Loucy (cell line): Measurements from ENCODE around the gene TECRL.

ENCODE experiments used
- H2AFZ ChIP-seq: fragments of 200-600 bp; sonication (generic); 2 replicates; pipeline ENCODE4 v1.6.0; 2016; ENCODE audit warnings: antibody characterized with exemption, mild to moderate bottlenecking, low read length, moderate library complexity
- H3F3A ChIP-seq: fragments of 200-600 bp; 2 replicates; pipeline ENCODE4 v1.6.0; 2016; ENCODE audit warnings: antibody characterized with exemption, low read depth, mild to moderate bottlenecking
- H3K27me3 ChIP-seq: fragments of 200-600 bp; sonication (generic); 2 replicates; pipeline ENCODE4 v1.6.1; 2014; ENCODE audit warnings: low read length, mild to moderate bottlenecking; ENCODE audit not compliant: insufficient read depth, poor library complexity, severe bottlenecking
- H3K36me3 ChIP-seq: fragments of 200-600 bp; sonication (generic); 2 replicates; pipeline ENCODE4 v1.6.1; 2016; ENCODE audit warnings: low read length; ENCODE audit not compliant: insufficient read depth
- H3K4me1 ChIP-seq: fragments of 200-600 bp; sonication (generic); 2 replicates; pipeline ENCODE4 v1.5.1; 2014; ENCODE audit warnings: low read length, mild to moderate bottlenecking; ENCODE audit not compliant: insufficient read depth, poor library complexity, severe bottlenecking
- H3K4me2 ChIP-seq: fragments of 200-600 bp; sonication (generic); 2 replicates; pipeline ENCODE4 v1.6.0; 2014; ENCODE audit warnings: antibody characterized with exemption, low read length, low read depth, mild to moderate bottlenecking; ENCODE audit not compliant: poor library complexity, severe bottlenecking
- H3K4me3 ChIP-seq: fragments of 200-600 bp; sonication (generic); 2 replicates; pipeline ENCODE4 v1.5.1; 2014; ENCODE audit warnings: low read length, mild to moderate bottlenecking, mixed read lengths; ENCODE audit not compliant: poor library complexity, severe bottlenecking
- H3K79me2 ChIP-seq: fragments of 200-600 bp; sonication (generic); 2 replicates; pipeline ENCODE4 v1.6.1; 2014; ENCODE audit warnings: low read length; ENCODE audit not compliant: insufficient read depth
- H3K9ac ChIP-seq: fragments of 200-600 bp; sonication (generic); 2 replicates; pipeline ENCODE4 v1.6.0; 2014; ENCODE audit warnings: mild to moderate bottlenecking, low read depth, low read length, moderate library complexity; ENCODE audit not compliant: poor library complexity, severe bottlenecking
- H3K9me2 ChIP-seq: fragments of 200-600 bp; sonication (generic); replicated peaks from 2 replicates; pipeline ENCODE4 v1.6.1; 2016; ENCODE audit warnings: low read depth, low read length, mixed read lengths
- H3K9me3 ChIP-seq: fragments of 200-600 bp; sonication (generic); 2 replicates; pipeline ENCODE4 v1.6.1; 2014; ENCODE audit warnings: mild to moderate bottlenecking, antibody characterized with exemption, low read length, low read depth; ENCODE audit not compliant: insufficient read depth
- H4K20me1 ChIP-seq: fragments of 200-600 bp; sonication (generic); 2 replicates; pipeline ENCODE4 v1.6.0; 2014; ENCODE audit warnings: antibody characterized with exemption, low read length, mild to moderate bottlenecking; ENCODE audit not compliant: insufficient read depth, poor library complexity, severe bottlenecking
- EZH2phosphoT487 ChIP-seq: fragments of 200-600 bp; IDR thresholded peaks from 2 replicates; pipeline ENCODE4 v1.6.1; 2018; ENCODE audit warnings: antibody characterized with exemption, mild to moderate bottlenecking, moderate library complexity, borderline replicate concordance
- TF ChIP-seq, protein P1 (sequence below): fragments of 200-600 bp; sonication (generic); conservative IDR thresholded peaks from 2 replicates; pipeline ENCODE4 v1.5.1; 2014; ENCODE audit warnings: mild to moderate bottlenecking, antibody characterized with exemption, low read length

TECRL gene

DNA sequence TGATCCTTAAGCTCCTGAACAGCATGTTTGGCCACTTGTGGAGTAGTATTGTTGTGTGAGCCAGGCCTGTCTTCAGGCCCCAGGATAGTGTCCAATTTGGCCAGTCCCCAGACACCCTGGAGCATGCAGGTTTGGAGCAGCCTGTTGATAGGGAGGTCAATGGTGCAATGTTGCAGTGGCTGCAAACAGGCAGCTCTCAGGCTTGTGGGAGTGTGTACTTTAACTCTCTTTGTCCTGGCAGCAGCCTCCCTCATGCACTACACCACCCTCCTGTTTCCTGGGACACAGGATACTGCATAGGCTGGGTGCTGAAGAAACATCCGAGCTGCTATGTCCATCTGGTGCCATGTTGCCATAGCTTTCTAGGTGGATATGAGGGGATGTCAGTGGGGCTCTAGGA, 24.0 kb downstream of the TECRL start:
- Histone ChIP-seq H3K27me3 (no peaks in the 10 kb centered on the region), H3K4me1 (no peaks in the 10 kb centered on the region), H3K4me2 (no peak overlapping the region), H3K9ac (no peak overlapping the region), H3K36me3 (no peaks in the 10 kb centered on the region), H3F3A (no peaks in the 10 kb centered on the region), H3K79me2 (no peaks in the 10 kb centered on the region), H2AFZ (no peak overlapping the region), H3K4me3 (no peak overlapping the region), H3K9me2 (no peaks in the 10 kb centered on the region), H3K9me3 (no peaks in the 10 kb centered on the region), H4K20me1 (no peaks in the 10 kb centered on the region)
- no peak for TF ChIP-seq EZH2phosphoT487
- TF ChIP-seq, protein P1, sequence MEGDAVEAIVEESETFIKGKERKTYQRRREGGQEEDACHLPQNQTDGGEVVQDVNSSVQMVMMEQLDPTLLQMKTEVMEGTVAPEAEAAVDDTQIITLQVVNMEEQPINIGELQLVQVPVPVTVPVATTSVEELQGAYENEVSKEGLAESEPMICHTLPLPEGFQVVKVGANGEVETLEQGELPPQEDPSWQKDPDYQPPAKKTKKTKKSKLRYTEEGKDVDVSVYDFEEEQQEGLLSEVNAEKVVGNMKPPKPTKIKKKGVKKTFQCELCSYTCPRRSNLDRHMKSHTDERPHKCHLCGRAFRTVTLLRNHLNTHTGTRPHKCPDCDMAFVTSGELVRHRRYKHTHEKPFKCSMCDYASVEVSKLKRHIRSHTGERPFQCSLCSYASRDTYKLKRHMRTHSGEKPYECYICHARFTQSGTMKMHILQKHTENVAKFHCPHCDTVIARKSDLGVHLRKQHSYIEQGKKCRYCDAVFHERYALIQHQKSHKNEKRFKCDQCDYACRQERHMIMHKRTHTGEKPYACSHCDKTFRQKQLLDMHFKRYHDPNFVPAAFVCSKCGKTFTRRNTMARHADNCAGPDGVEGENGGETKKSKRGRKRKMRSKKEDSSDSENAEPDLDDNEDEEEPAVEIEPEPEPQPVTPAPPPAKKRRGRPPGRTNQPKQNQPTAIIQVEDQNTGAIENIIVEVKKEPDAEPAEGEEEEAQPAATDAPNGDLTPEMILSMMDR, result no peak

DNA sequence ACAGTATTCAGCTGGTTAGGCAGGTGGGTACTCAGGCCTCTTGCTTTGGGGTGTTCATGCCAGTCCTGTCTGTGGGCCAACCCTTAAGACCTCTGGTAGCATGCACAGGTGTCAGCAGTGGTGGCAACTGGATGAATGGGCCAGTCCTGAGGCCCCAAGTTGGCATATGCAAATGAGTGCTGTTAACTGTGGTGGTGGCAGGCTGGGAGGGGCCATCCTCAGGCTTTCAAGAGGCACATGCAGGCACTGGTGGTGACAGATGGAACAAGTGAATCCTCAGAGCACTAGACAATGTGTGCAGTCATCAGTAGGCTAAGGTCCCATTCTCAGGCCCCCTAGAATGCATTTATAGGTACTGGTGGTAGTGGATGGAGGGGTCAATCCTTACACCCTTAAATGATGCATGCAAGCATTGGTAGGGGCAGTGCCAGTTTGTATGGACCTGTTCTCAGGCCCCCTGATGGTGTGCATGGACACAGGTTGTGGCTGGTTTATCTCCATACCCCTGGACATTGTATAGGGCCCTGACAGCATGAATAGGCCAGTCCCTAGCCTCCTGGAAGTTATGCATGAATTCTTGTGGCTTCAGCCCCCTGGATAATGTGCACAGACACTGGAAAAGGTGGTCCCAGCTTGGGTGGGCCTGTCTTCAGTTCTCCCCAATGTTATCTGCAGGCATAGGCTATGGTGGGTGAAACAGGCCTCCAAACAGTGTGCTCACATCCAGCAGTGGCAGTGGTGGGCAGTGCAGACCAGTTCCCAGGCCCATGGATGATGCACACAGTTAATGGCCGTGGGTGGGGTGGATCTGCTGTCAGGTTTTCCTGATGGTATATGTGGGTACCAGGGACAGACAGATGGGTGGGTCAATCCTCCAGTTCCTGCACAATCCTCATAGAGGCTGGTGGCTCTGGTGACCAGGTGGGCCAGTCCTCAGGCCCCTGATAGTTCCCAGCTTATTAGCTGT, 24.7 kb downstream of the TECRL start:
- Histone ChIP-seq H3K36me3 (no peaks in the 10 kb centered on the region), H3K9ac (no peak overlapping the region), H3K9me2 (no peaks in the 10 kb centered on the region), H3K4me2 (no peak overlapping the region), H3F3A (no peaks in the 10 kb centered on the region), H2AFZ (no peak overlapping the region), H3K27me3 (no peaks in the 10 kb centered on the region), H3K9me3 (no peaks in the 10 kb centered on the region), H3K4me1 (no peaks in the 10 kb centered on the region), H4K20me1 (no peaks in the 10 kb centered on the region), H3K4me3 (no peak overlapping the region), H3K79me2 (no peaks in the 10 kb centered on the region)
- no peak for TF ChIP-seq EZH2phosphoT487
- TF ChIP-seq, protein P1, result no peak

DNA sequence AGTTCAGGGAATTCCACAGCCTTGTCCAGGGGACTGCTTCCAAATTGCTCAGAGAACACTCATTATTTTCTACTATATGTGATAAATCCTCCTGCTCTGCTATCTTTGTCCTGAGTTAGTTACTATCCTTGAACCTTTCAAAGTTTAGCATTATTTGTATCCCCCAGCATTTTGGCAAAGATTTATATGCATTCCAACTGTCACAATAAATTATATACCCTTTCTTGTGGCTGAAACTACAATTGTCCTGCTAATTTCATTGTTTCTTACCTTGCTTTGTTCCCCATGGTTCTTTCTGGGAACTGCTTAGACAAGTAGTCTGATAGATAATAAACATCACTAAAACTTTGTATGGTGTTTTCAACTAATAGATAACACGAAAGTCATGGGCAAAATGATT, 40.5 kb downstream of the TECRL start:
- H3K27me3 ChIP-seq, result no peaks in the 10 kb centered on the region
- H3K36me3 ChIP-seq, result no peaks in the 10 kb centered on the region
- no peaks in the 10 kb centered on the region for H3K9me3 ChIP-seq
- no peak overlapping the region for H3K4me3 ChIP-seq
- H3K79me2 ChIP-seq, result no peaks in the 10 kb centered on the region
- TF ChIP-seq, protein P1, result no peak
- TF ChIP-seq EZH2phosphoT487, result no peak
- no peaks in the 10 kb centered on the region for H3F3A ChIP-seq
- no peak overlapping the region for H3K9ac ChIP-seq
- no peaks in the 10 kb centered on the region for H3K9me2 ChIP-seq
- H3K4me2 ChIP-seq, result no peak overlapping the region
- H2AFZ ChIP-seq, result no peak overlapping the region
- no peaks in the 10 kb centered on the region for H4K20me1 ChIP-seq
- no peaks in the 10 kb centered on the region for H3K4me1 ChIP-seq
